Caco-2 (cell line): ENCODE measurements around the gene OR5K2. TPM values are rescaled to one million over a fixed set of nuclear protein-coding genes. Genes with fewer than 3 reads are reported as not detected.
A peak's percentile ranks its signal among the peaks of the same experiment; 100 is the strongest.

Experiments
- BruUV-seq: library from RNA; stranded (reverse); fragments of 400-500 nt; replicated peaks from 2 replicates; lab custom pipeline; 2021; lab: Mats Ljungman, UMichigan
- CTCF ChIA-PET: fragments of 300-600 bp; sonication (Branson Sonifier 250); formaldehyde crosslinking; loops from one replicate; lab custom pipeline; 2022; ENCODE audit warnings: antibody characterized with exemption; lab: Charles Lee
- POLR2A ChIA-PET: fragments of 300-600 bp; sonication (Branson Sonifier 250); formaldehyde crosslinking; loops from one replicate; lab custom pipeline; 2022; ENCODE audit warnings: antibody characterized with exemption; lab: Charles Lee
- DNase-seq, 2 experiments: peaks; one replicate each; pipeline versions ENCODE4 v3.0.0 to v3.0.0-alpha.2; 2020 to 2022
- H3K27me3 ChIP-seq: replicated peaks from 2 replicates; pipeline ENCODE4 v1.6.0; 2011; ENCODE audit warnings: low read length; ENCODE audit not compliant: control insufficient read depth, insufficient read depth
- H3K36me3 ChIP-seq: 2 replicates; pipeline ENCODE4 v1.5.1; 2011; ENCODE audit warnings: low read length; ENCODE audit not compliant: control insufficient read depth, insufficient read depth
- H3K4me1 ChIP-seq: fragments of 250-450 bp; sonication (Bioruptor Pico); 2 replicates; pipeline ENCODE4 v1.5.1; 2020; ENCODE audit warnings: mild to moderate bottlenecking
- H3K4me3 ChIP-seq: 2 replicates; pipeline ENCODE4 v1.5.1; 2011; ENCODE audit warnings: low read depth, mild to moderate bottlenecking, control low read depth, low read length
- H3K9me3 ChIP-seq: fragments of 250-450 bp; sonication (Bioruptor Pico); 2 replicates; pipeline ENCODE4 v1.5.1; 2020; ENCODE audit warnings: mild to moderate bottlenecking, moderate library complexity
- H3K27ac Mint-ChIP-seq: one replicate; pipeline ENCODE4 v1.8.0; 2022; ENCODE audit warnings: mixed read lengths; ENCODE audit not compliant: unreplicated experiment
- H3K27me3 Mint-ChIP-seq: one replicate; pipeline ENCODE4 v1.8.0; 2022; ENCODE audit warnings: mixed read lengths; ENCODE audit not compliant: insufficient read depth, unreplicated experiment
- H3K36me3 Mint-ChIP-seq: one replicate; pipeline ENCODE4 v1.8.0; 2022; ENCODE audit warnings: mild to moderate bottlenecking, mixed read lengths; ENCODE audit not compliant: insufficient read depth, unreplicated experiment
- H3K4me1 Mint-ChIP-seq: one replicate; pipeline ENCODE4 v1.8.0; 2022; ENCODE audit warnings: low read depth, mixed read lengths; ENCODE audit not compliant: unreplicated experiment
- H3K4me3 Mint-ChIP-seq: one replicate; pipeline ENCODE4 v1.8.0; 2022; ENCODE audit warnings: mild to moderate bottlenecking, moderate library complexity, mixed read lengths; ENCODE audit not compliant: unreplicated experiment
- H3K9me3 Mint-ChIP-seq: one replicate; pipeline ENCODE4 v1.8.0; 2022; ENCODE audit warnings: mixed read lengths; ENCODE audit not compliant: unreplicated experiment
- CTCF ChIP-seq, 2 experiments: fragments of 200-600 bp in 1 of 2; IDR thresholded peaks; 1 replicate in 1 of 2; 2 replicates in 1 of 2; pipeline versions ENCODE4 v1.5.1 to v1.8.0; 2011 to 2022; ENCODE audit warnings: antibody characterized with exemption in 1 of 2, control low read depth in 1 of 2, inconsistent platforms in 1 of 2, low read depth in 1 of 2, low read length in 1 of 2, mild to moderate bottlenecking in 1 of 2, moderate library complexity in 1 of 2; ENCODE audit not compliant: insufficient read depth in 1 of 2, severe bottlenecking in 1 of 2, unreplicated experiment in 1 of 2
- intact Hi-C: fragments of 100-400 bp; cut with micrococcal nuclease; formaldehyde crosslinking; loops from one replicate; pipeline ENCODE4 v1.10.0; 2022; ENCODE audit not compliant: unreplicated experiment
- total RNA-seq: library from RNA; stranded (reverse); gene quantifications from 2 replicates; pipeline ENCODE4 v1.2.3, GENCODE V29; 2022

Gene OR5K2
- total RNA-seq, 1 experiment from 2014 or later = not detected

DNA sequence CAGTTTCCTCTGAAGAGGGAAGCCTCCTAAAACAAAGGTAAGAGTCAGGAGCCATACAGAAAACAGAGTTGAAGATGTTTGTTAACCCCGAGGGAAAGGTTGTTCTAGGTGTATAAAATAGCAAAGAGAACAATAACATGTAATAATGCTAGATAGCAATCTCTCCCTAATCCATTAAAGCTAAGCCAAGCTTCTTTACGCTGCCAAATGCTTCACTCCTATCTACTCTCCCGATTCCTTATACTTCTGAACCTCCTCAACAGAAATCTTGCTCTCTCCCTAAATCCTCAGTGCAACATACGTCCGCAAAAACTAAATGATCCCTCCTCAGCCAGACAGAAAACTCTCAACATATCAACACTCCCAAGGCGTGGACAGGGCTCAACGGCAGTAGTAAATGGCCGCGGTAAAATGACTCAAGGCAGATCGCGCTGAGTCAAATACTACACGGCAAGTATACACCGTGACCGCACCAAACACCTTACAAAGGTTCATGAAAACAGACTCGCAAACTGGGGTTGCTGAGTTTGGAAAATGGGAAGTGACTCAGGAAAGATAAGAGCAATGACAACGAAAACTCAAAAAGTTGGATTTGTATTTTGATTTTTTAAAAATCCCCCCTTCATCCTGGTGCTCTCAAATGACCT lies 24.5 kb downstream of the OR5K2 start:
- peak overlapping the region; percentile 84 for H3K27ac Mint-ChIP-seq
- ChIA-PET CTCF (no interaction called here), POLR2A (interaction anchor here (1.6 kb wide), 1 partner anchor 72 kb away, joined by 6 read pairs; the partner anchor contains the start of gene CPOX)
- H3K36me3 Mint-ChIP-seq = peaks cover 26% of the 10 kb centered on the region
- H3K4me1 Mint-ChIP-seq = no peaks in the 10 kb centered on the region
- peak overlapping the region; percentile 84 for H3K4me3 Mint-ChIP-seq
- Histone ChIP-seq H3K27me3 (no peaks in the 10 kb centered on the region), H3K4me3 (peak overlapping the region; percentile 64), H3K4me1 (no peaks in the 10 kb centered on the region), H3K36me3 (no peaks in the 10 kb centered on the region), H3K9me3 (no peaks in the 10 kb centered on the region)
- intact Hi-C loops = loop anchor here (1.0 to 5.0 kb wide), 2 partner anchors 18 to 290 kb away; no protein-coding TSS in a partner anchor
- BruUV-seq = TSS peak; percentile 65
- peak; percentile 32 to 37 for DNase-seq
- H3K9me3 Mint-ChIP-seq = no peaks in the 10 kb centered on the region
- TF ChIP-seq CTCF (IDR thresholded peaks at IDR 0.05; ENCODE audit: insufficient read depth in 1 of 2, low read depth in 1 of 2, low read length in 1 of 2, severe bottlenecking in 1 of 2, unreplicated experiment in 1 of 2) = no peak
- no peaks in the 10 kb centered on the region for H3K27me3 Mint-ChIP-seq

GRCh38 chr3:98522544-98523281 lies 25.2 kb downstream of the OR5K2 start, which contains the start of gene CLDND1:
Gene CLDND1 (minus strand): TSS chr3:98522902. CDS start chr3:98521424, 1,478 bp downstream.
- no TSS peak for BruUV-seq
- intact Hi-C loops = loop anchor here (1.0 to 5.0 kb wide), 4 partner anchors 18 to 290 kb away; partner anchors contain the start of gene CPOX
- ChIA-PET CTCF (interaction anchor here (0.6 to 0.9 kb wide), 2 partner anchors 209 to 758 kb away, joined by 3 to 5 read pairs; partner anchors contain the start of gene ARL6), POLR2A (interaction anchor here (0.6 to 1.6 kb wide), 4 partner anchors 71 to 379 kb away, joined by 3 to 6 read pairs (median 4); partner anchors contain the start of genes CPOX and DCBLD2)
- Histone ChIP-seq H3K4me1 (no peaks in the 10 kb centered on the region), H3K27me3 (no peaks in the 10 kb centered on the region), H3K4me3 (peak within 1 kb of the TSS; percentile 64), H3K36me3 (no peaks in the 10 kb centered on the region), H3K9me3 (no peaks in the 10 kb centered on the region)
- peak; percentile 95 for DNase-seq
- peak within 1 kb of the TSS; percentile 84 for H3K27ac Mint-ChIP-seq
- no peaks in the 10 kb centered on the region for H3K9me3 Mint-ChIP-seq
- no peaks in the 10 kb centered on the region for H3K4me1 Mint-ChIP-seq
- peak within 1 kb of the TSS; percentile 84 for H3K4me3 Mint-ChIP-seq
- TF ChIP-seq CTCF (IDR thresholded peaks at IDR 0.05; ENCODE audit: insufficient read depth in 1 of 2, low read depth in 1 of 2, low read length in 1 of 2, severe bottlenecking in 1 of 2, unreplicated experiment in 1 of 2) = no peak
- H3K36me3 Mint-ChIP-seq = peaks cover 26% of the 10 kb centered on the region
- H3K27me3 Mint-ChIP-seq = no peaks in the 10 kb centered on the region

- no peak overlapping the region for H3K4me3 ChIP-seq
- no peaks in the 10 kb centered on the region for H3K27me3 Mint-ChIP-seq
- no peaks in the 10 kb centered on the region for H3K4me1 Mint-ChIP-seq
- H3K4me3 Mint-ChIP-seq = no peak overlapping the region
- POLR2A ChIA-PET = no interaction called here
- peaks cover 8% of the 10 kb centered on the region for H3K4me1 ChIP-seq
- H3K36me3 Mint-ChIP-seq = peaks cover 7% of the 10 kb centered on the region
- BruUV-seq = no TSS peak
- H3K9me3 Mint-ChIP-seq = no peaks in the 10 kb centered on the region
- no peaks in the 10 kb centered on the region for H3K9me3 ChIP-seq
- TF ChIP-seq CTCF (IDR thresholded peaks at IDR 0.05; ENCODE audit: insufficient read depth in 1 of 2, low read depth in 1 of 2, low read length in 1 of 2, severe bottlenecking in 1 of 2, unreplicated experiment in 1 of 2) = no peak
- H3K36me3 ChIP-seq = no peaks in the 10 kb centered on the region
- H3K27me3 ChIP-seq = no peaks in the 10 kb centered on the region
- no peak for DNase-seq
- H3K27ac Mint-ChIP-seq = no peak overlapping the region
- intact Hi-C loops = no loop called here
- CTCF ChIA-PET = no interaction called here
These were observed 28.0 kb downstream of the OR5K2 start for GRCh38 chr3:98525494-98525893.
